Thyroid gland (tissue), 4 donors: ENCODE measurements around the gene HPCAL1. TPM values are rescaled to one million over a fixed set of nuclear protein-coding genes. Genes with fewer than 3 reads are reported as not detected.

ENCODE experiments used
- DNase-seq, 2 donors: peaks; one replicate each; pipeline ENCODE4 v3.0.0-alpha.2; 2019
- H3K27ac ChIP-seq, 3 donors: fragments of 200-600 bp; sonication (generic); 1 replicate in 2 of 3; 2 replicates in 1 of 3; pipeline ENCODE4 v1.5.1; 2016 to 2019; ENCODE audit warnings: mild to moderate bottlenecking in 1 of 3, moderate library complexity in 1 of 3
- H3K27me3 ChIP-seq: fragments of 200-600 bp; sonication (generic); one replicate; pipeline ENCODE4 v1.5.1; 2019
- H3K36me3 ChIP-seq, 2 donors: fragments of 200-600 bp; sonication (generic); one replicate each; pipeline ENCODE4 v1.5.1; 2016 to 2019
- H3K4me1 ChIP-seq, 2 donors: fragments of 200-600 bp; sonication (generic); one replicate each; pipeline ENCODE4 v1.5.1; 2017 to 2019
- H3K4me3 ChIP-seq, 3 donors: fragments of 200-600 bp; sonication (generic); replicated peaks in 1 of 3; 1 replicate in 2 of 3; 2 replicates in 1 of 3; pipeline ENCODE4 v1.5.1; 2016; ENCODE audit warnings: mild to moderate bottlenecking in 1 of 3
- H3K9me3 ChIP-seq: fragments of 200-600 bp; sonication (generic); one replicate; pipeline ENCODE4 v1.5.1; 2017
- CTCF ChIP-seq, 6 experiments: fragments of 200-600 bp in 3 of 6; fragments of 450-650 bp in 3 of 6; sonication (generic) in 3 of 6; IDR thresholded peaks; one replicate each; pipeline ENCODE4 v1.5.1; 2016 to 2019; ENCODE audit warnings: antibody characterized with exemption in 6 of 6, mild to moderate bottlenecking in 2 of 6, inconsistent platforms in 1 of 6, moderate library complexity in 1 of 6
- POLR2A ChIP-seq, 2 donors: fragments of 450-650 bp; IDR thresholded peaks; one replicate each; pipeline ENCODE4 v1.6.1; 2017; ENCODE audit warnings: antibody characterized with exemption in 2 of 2, mild to moderate bottlenecking in 2 of 2, moderate library complexity in 1 of 2
- WGBS, 2 donors: methylation state at CpG; one replicate each; pipeline ENCODE4 v1.1.5; 2017; 5-methylcytosine and 5-hydroxymethylcytosine counted together
- intact Hi-C: fragments of 100-400 bp; cut with DNase I; formaldehyde crosslinking; loops from one replicate; pipeline ENCODE4 v1.15.1; 2023
- total RNA-seq, 4 donors: library from RNA; depleted of rRNA; stranded (reverse); fragments of >200 nt; gene quantifications; one replicate each; pipeline ENCODE4 v1.2.3, GENCODE V29; 2016

The HPCAL1 gene
- total RNA-seq, 4 donors from 2014 or later, result 39.9 to 84.2 (median 64.8) TPM

DNA sequence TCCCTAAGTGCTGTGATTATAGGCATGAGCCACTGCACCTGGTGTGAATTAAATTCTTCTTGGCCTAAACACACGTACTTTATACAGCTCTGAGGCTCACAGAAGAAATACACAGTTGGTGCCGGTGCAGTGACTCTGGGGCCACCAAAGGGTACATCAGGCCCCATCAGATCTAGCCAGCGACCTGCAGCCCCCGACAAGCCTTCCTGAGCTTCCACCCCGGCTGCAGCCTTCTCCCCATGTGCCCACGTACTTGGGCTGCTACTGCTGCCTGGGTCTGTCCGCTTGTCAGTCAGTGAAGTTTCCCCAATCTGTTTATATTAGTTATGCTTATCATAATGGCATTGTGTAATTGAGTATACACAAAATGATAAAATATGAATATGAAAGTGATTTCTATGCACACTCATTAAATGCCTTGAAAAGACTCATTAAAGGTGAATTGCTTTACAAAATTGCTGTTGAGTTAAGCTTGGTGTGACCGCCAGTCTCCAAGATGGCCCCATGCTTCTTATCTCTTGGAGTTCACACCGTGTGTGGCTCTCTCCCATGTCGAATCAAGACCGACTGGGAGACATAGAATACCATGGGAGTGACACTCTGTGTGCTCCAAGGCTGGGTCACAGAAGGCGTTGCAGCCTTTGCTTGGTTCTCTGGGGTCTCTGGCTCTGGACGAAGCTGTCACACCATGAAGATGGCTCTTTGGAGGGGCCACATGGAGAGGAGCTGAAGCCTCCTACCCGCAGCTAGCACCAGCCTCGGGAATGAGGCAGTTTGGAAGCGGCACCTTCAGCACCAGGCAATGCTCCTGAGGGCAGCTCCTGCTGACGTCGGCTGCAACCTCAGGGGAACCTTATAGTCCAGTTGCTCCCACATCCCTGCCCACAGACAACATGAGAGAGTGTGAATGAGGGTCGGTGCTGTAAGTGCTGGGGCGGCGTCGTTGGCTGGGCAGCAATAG lies 29.2 kb upstream of the HPCAL1 start:
- DNase-seq, result no peak
- Histone ChIP-seq H3K36me3 (no peaks in the 10 kb centered on the region), H3K9me3 (no peaks in the 10 kb centered on the region), H3K4me1 (peaks cover 7 to 11% of the 10 kb centered on the region in 2 donors), H3K27ac (no peak overlapping the region), H3K27me3 (no peaks in the 10 kb centered on the region), H3K4me3 (no peak overlapping the region)
- TF ChIP-seq CTCF (IDR thresholded peaks at IDR 0.05) (no peak), POLR2A (IDR thresholded peaks at IDR 0.05) (no peak)
- intact Hi-C loops, result no loop called here
- WGBS, 2 donors, result 92 to 93% methylated on average over 22 of the region's 22 CpGs

- TF ChIP-seq CTCF (IDR thresholded peaks at IDR 0.05), result no peak
- TF ChIP-seq POLR2A (IDR thresholded peaks at IDR 0.05), result no peak
- 92 to 93% methylated on average over 14 of the region's 14 CpGs for WGBS, 2 donors
- Histone ChIP-seq H3K36me3 (no peaks in the 10 kb centered on the region), H3K9me3 (no peaks in the 10 kb centered on the region), H3K27ac (no peak overlapping the region), H3K27me3 (no peaks in the 10 kb centered on the region), H3K4me1 (peaks cover 7 to 11% of the 10 kb centered on the region in 2 donors), H3K4me3 (no peak overlapping the region)
- DNase-seq, result no peak
- intact Hi-C loops, result no loop called here
Measured at GRCh38 chr2:10274376-10274775, 28.3 kb upstream of the HPCAL1 start.

GRCh38 chr2:10274983-10275802 lies 27.5 kb upstream of the HPCAL1 start:
- TF ChIP-seq CTCF (IDR thresholded peaks at IDR 0.05), result no peak
- no peak for TF ChIP-seq POLR2A (IDR thresholded peaks at IDR 0.05)
- DNase-seq, result no peak
- Histone ChIP-seq H3K27me3 (no peaks in the 10 kb centered on the region), H3K36me3 (no peaks in the 10 kb centered on the region), H3K27ac (no peak overlapping the region), H3K4me1 (peaks cover 7 to 11% of the 10 kb centered on the region in 2 donors), H3K4me3 (no peak overlapping the region), H3K9me3 (no peaks in the 10 kb centered on the region)
- WGBS, 2 donors, result 91% methylated on average over 15 of the region's 15 CpGs
- intact Hi-C loops, result no loop called here

DNA sequence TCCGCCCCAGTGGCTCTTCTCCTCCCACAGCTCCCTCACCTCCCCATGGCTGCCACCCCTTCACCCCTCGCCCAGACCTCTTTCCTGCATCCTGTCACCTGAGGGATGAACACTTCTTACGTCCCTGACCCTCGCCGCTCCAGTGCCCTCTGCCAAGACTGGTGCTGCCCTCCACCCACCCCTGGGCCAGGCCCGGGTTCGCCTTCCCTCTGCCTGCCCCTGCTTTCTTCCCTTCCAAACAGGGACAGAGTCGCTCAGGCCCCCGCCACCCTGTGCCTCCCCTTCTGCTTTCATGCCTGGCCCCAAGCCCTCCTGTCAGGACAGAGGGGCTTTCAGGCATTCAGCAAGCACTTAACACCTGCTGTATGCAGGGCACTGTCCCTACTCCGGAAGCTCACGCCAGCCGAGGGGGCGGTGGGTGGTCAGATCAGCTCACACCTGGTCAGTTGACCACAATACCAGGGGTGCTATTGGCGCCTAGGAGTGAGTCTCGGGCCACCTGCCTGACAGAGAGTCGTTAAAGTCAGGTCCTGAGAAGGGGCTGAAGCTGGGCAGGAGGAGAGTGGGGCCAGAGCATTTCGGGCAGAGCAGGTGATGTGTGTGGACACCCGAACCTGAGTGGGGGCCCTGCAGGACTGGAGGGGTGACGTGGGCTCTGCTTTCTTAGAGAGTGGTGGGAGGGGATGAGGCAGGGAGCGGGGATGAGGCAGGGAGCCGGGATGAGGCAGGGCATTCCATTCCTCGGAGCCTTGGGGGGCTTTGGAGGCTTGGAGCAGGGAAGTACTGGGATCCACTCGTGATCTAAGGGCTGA lies 26.0 kb upstream of the HPCAL1 start:
- Histone ChIP-seq H3K9me3 (no peaks in the 10 kb centered on the region), H3K36me3 (no peaks in the 10 kb centered on the region), H3K27me3 (no peaks in the 10 kb centered on the region), H3K4me3 (no peak overlapping the region), H3K4me1 (peaks cover 7 to 11% of the 10 kb centered on the region in 2 donors), H3K27ac (no peak overlapping the region)
- intact Hi-C loops, result no loop called here
- WGBS, 2 donors, result 81 to 88% methylated on average over 23 of the region's 23 CpGs
- DNase-seq, result no peak
- TF ChIP-seq CTCF (IDR thresholded peaks at IDR 0.05) (no peak), POLR2A (IDR thresholded peaks at IDR 0.05) (no peak)
